GM21360 (cell line): ENCODE measurements around the gene STK32C.
"Not testable (repeated sequence)": the region's sequence is repeated elsewhere in the genome, so short reads cannot be mapped to it uniquely, and the experiment has no call there.

Experiments
- ATAC-seq: cut with Tn5 transposase; IDR thresholded peaks from one replicate; pipeline ENCODE4 v1.9.1; 2021; ENCODE audit warnings: mild to moderate bottlenecking, moderate library complexity; ENCODE audit not compliant: unreplicated experiment

Gene STK32C

DNA sequence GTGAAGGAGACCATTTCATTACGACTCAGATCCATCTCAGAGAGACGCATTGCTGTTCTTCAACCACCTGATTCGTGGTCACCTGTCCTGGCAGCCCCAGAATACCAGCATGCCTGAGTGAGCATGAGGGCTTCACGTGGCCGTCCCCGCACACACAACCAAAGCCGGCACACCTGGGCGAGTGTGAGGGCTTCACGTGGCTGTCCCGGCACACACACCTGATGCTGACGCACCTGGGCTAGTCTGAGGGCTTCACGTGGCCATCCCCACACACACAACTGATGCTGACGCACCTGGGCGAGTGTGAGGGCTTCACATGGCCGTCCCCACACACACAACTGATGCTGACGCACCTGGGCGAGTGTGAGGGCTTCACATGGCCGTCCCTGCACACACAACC, 86.8 kb downstream of the STK32C start:
- ATAC-seq: not testable (repeated sequence)

DNA sequence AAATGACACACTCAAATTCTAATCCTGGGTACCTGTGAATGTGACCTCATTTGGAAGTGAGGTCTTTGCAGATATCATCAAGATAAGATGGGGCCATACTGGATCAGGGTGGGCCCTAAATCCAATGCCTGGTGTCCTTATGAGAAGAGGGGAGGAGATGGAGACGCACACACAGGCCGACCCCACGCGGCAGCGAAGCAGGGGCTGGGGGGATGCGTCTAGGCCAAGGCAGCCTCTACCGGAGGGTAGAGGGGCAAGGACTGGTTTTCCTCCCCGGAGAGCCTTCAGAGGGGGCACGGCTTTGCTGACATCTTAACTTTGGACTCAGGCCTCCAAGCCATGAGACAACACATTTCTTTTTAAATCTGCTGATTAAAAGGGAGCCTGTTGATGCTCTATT, 87.7 kb downstream of the STK32C start:
- no peak for ATAC-seq

- no peak for ATAC-seq
Observed at GRCh38 chr10:132219486-132219885, 88.3 kb downstream of the STK32C start.

- ATAC-seq: not testable (repeated sequence)
Observed at GRCh38 chr10:132216441-132216840, 91.3 kb downstream of the STK32C start.

- no peak for ATAC-seq
Observed at GRCh38 chr10:132213917-132214316, 93.8 kb downstream of the STK32C start.

DNA sequence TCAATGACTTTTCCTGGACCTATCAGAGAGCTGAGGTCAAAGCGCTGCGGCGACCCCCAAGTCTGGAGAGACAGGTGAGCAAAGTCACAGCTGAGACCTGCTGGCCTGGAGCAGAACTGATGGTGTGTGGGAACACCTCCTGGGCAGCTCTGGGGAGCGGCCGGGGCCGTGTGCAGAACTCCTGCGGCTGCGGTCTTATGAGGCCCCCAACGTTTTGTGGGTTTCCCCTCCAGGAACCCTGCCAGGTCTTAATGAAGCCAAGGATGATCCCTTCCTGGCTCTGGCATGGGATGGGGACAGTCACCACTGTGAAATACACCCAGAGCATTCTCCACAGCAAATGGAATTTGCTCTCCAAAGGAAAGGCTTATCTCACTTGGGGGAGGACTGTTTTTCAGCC, 94.9 kb downstream of the STK32C start:
- ATAC-seq: no peak

DNA sequence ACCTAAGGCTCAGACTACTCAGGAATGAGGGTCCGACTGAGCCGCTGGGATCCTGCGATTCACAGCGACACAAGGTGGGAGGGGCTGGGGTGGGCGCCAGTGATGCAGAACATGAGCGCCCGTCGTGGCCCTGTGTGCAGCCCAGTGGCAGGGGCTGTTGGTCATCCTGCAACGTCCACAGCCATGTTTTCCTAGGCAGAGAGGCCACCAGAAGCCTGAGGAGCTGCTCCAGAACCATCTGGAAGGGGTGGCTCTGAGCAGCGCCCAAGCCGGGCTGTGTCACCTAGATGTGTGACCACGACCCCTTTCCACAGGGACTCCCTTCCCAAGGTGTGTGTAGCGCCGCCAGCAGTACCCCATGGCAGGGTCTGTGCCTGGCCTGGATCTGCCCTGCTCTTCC, 96.5 kb downstream of the STK32C start:
- ATAC-seq: no peak

- ATAC-seq: no peak
Observed at GRCh38 chr10:132210766-132211165, 97.0 kb downstream of the STK32C start.

DNA sequence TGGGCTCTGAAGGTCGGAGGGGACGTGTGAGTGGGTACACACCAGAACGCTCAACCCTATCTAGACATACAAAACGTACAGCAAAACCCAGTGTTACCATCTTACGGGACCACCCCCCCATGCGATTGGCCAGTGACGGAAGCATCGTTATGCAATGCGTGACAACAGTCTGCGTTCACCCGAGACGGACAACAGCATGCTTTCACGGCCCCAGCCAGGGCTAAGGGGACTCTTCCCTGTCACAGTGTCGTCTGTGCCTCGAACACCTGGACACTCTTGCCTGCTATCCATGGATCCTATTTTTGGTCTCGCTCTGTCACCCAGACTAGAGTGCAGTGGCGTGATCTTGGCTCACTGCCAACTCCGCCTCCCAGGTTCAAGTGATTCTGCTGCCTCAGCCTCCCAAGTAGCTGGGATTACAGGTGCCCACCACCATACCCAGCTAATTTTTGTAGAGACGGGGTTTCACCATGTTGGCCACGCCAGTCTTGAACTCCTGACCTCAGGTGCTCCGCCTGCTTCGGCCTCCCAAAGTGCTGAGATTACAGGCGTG, 97.7 kb downstream of the STK32C start:
- ATAC-seq: no peak

- no peak for ATAC-seq
Observed at GRCh38 chr10:132209130-132209529, 98.6 kb downstream of the STK32C start.

GRCh38 chr10:132208462-132209050, 99.2 kb downstream of the STK32C start:
- ATAC-seq: no peak

DNA sequence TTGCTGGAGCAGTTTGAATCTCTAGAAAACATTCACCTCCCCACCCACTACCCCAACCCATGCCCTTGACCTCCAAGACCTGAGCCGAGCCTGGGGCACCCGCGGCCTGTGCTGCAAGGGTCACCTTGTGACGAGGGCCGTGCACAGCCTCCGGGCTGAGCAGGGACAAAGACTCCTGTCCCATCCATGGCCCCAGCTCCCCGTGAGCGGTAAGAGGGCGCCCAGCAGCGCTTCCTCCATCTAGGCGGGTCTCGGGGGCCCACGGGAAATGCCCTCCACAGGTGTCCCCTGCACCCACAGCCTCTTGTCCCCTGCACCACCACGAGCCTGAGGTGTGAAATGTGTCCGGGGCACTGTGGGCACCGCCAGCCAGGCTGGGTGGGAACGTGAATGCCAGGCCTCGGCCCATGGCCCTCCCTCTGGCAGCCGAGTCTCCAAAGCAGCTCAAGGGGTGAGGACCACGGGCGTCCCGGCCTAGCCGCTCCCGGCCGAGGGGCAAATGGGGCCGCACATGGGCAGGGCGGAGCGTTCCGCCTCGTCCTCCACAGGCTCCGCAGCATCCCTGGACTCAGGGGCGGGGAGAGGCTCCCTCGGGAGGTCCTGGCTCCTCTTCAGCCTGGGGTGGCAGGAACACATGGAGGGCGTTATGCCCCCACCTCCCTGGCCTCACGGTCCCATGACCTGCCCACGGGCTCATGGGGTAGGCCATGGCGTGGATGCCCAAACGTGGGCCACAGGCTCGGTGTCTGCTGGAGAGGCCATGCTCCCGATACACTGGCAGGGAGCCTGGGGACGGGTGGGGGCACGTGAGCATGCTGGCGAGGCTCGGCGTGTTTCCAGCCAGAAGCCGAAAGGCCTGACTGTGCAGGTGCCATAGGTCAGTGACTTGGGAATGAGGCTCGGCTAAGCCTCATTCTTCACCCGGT, 100.0 kb downstream of the STK32C start:
- no peak for ATAC-seq

- ATAC-seq: no peak
Observed at GRCh38 chr10:132206806-132207535, 100.8 kb downstream of the STK32C start.

DNA sequence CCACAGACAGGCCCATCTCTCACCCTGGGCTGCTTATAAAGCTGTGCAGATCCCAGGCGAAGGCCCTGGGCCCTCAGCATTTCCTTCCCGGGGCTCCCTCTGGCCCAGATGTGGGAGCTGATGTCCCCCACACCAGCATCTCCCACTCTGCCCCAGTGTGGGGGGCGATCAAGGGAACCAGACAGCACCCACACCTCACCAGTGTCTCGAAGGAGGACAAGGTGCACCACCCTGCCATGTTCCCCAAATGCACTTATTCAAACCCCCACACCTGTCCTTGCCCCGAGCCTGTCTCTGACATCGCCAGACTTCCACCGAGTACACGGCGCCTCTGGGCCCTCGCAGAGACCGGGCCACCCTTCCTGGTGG, 101.4 kb downstream of the STK32C start:
- no peak for ATAC-seq

GRCh38 chr10:132205650-132206376, 101.9 kb downstream of the STK32C start:
- ATAC-seq: no peak

DNA sequence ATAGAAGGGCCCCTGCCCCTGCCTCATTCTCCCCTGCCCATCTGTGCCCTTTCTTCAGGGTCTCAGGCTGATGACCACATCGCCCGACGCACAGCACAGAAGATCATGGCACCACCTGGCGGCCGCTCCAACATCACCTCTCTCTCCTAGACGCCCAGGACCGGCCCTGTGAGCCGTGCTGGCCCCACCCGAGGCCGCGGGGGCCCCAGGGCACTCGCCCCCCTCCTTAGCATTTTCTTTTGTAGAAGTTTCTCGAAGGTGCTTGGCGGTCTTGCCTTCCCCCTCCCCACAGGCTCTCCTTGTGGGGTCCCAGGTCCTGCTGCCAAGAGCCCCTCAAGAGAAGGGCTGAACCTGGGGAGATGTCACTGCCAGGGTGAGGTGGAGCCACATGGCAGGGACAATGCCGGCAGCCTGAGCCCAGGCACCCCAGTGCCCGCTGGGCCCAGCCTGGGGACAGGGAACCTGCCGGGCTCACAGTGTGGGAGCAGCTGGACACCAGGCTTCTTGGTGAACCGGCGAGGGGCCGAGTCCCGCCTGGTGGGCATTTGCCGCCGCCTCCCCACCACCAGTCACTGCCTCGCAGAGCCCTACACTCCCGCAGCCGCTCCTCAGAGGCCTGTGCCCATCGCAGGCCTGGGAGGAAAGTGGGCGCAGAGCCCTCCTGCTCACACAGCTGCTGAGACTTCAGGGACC, 102.8 kb downstream of the STK32C start:
- ATAC-seq: no peak

GRCh38 chr10:132204078-132204780, 103.5 kb downstream of the STK32C start:
- no peak for ATAC-seq

DNA sequence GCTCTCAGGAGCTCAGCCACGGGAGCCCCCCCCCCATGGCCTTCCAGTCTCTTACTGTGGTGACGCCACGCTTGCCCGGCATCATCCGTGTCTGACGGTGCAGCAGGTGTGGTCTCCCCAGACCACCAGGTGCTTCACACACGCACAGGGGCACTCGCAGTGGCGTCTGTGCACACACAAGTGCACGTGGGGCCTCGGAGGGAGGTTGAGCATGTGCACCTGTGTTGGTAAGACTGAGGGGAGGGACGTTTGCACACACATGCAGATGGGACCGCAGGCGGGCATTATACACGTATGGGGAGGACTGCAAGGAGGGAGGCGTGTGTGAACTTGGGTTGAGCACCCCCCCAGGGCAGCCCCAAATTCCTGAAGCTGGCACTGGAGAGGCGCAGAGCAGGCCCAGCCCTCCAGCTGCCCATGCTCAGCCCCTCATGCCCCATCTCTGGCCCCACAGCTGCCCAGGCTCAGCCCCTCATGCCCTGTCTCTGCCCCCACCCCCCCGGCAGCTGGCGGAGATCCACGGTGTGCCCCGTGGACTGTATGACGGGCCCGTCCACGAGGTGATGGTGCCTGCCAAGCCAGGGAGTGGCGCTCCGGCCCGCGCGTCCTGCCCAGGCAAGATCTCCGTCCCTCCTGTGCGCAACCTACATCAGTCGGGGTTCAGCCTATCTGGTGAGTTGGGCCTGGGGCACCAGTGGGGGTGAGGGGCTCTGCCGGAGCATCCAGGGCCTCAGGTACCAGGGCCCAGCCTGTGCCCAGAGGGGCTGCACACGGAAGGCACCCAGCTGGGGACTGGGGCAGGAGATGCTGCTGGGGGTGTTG, 104.3 kb downstream of the STK32C start:
- ATAC-seq: no peak
